GM19351 (cell line): Measurements from ENCODE around the gene GPR83.
"Not testable (repeated sequence)": the region's sequence is repeated elsewhere in the genome, so short reads cannot be mapped to it uniquely, and the experiment has no call there.

Experiments
- ATAC-seq: cut with Tn5 transposase; IDR thresholded peaks from one replicate; pipeline ENCODE4 v1.9.1; 2021; ENCODE audit warnings: mild to moderate bottlenecking, moderate library complexity; ENCODE audit not compliant: unreplicated experiment

Gene GPR83

DNA sequence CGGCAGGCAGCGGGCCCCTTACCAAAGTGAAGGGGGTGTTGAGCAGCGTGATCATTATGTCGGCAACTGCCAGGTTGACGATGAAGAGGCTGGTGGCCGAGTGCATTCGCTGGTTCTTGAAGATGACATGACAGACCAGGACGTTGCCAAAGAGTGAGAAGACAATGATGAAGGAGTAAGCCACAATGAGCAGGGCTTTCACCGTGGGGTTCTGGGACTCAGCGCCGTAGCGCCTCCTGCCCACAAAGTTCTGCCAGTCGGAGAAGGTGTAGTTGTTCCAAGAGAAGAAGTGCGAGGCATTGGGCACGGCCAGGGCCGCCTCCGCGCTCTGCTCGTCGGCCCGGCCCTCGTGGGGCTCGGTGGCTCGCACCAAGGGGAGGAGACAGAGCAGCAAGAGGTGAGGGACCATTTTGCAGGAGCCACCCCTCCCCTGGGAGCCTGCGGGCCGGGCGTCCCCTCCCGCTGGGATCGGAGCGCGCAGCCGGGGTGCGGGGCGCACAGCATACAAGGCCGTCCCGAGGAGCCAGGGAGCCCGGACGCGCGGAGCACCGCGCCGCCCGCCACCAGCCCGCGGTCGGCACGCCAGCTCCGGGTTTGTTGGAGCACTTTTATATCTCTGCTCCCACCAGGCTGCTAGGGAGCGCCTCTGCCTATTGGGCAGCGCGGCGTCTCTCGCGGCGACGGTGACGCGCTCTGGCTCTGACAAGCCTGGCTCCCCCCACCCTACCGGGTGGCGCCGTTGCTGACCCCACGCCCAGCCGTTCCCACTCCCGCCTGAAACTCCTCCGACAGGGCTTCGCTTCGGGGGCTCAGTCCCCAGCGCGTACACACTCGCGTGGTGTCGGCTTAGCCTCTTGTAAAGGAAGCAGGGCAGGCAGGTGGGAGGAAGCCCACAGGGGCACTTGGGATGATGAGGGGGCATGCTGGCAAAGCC lies at the start of gene GPR83:
Gene GPR83, minus strand, starts transcription at position 581 of the 934 bp plus-strand sequence. Its CDS starts 172 bp downstream, at position 409.
- ATAC-seq: no peak

DNA sequence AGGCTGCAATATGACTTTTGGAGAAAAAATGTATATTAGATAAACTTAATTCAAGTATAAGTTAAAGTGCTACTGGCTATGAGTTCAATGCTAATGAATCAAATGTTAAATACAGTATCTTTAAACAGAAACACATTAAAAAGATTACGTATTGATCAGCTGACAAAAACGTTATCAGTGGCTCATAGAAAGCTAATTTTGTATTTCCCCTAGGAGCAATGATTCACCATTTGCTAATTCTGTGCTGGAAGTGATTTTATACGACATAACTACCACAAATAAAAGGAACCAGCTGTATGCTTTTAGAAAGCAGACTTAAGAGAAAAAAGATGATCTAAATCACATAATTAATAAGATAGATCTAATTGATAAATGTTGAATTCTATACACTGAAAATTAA lies 48.8 kb upstream of the GPR83 start:
- ATAC-seq: no peak

DNA sequence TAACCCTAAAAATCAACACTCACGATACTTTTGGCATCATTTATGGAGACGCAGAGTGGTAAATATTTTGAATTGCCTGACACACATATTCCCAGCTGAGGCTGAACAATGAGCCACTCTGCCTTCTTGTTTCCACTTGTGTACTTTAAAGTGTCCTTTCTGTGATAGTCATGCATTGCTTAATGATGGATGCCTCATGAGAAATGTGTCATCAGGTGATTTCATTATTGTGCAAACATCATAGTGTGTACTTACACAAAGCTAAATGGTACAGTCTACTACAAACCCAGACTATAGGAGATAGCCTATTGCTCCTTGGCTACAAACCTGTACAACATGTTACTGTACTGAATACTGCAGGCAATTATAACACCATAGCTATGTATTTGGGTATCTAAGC lies 48.2 kb upstream of the GPR83 start:
- no peak for ATAC-seq

DNA sequence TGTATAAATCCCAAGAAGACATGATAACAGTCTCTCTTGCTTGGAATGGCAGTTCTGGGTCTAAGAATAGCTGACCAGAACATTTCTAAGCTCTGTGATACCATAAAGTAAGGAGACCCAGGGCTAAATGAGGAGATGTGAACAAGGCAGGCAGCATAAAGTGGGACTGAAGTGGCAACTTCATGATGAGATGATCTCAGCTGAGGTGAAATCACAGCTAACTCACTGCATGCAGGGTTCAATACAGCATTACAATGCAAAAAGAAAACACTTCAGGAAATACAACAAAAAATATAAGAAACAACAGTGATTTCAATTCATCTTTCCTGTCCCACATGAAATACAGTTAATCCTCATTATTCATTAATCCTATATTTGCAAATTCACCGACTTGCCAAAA lies 47.8 kb upstream of the GPR83 start:
- ATAC-seq: no peak

DNA sequence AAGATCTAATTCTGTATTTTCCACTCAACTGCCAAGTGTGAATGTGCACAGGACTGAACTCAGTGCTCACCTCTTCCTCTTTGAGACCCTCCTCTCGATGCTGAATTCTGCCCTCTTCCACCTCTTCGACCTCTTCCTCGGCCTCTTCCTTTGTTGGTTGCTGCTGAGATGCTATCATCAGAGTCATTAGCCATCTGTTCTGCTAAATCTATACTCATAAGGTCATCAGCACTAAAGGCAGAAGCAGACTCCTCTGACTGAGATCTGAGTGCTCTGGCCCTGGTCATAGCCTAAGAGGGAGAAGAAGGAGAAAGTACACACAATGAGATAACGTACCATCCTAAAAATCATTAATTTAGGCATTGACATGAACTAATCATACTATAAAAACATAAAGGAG lies 45.9 kb upstream of the GPR83 start:
- ATAC-seq: no peak

DNA sequence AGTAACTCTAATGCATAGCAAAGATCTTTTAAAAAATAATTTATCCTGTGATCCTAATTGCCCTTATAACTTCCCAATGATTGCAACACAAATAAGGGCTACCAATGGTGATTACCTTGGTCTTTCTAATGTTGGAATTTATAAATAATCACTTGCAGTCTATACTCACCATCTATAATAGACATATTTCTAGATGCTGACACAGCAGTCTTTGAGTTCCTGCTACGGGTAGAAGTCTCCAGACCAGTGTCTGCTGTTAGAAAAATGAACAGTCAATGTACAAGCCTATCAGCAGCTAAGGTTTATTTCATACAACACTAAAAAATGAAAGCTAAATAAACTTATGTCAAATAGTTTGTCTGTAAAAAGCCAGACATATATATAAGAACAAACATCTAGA lies 44.4 kb upstream of the GPR83 start:
- no peak for ATAC-seq

DNA sequence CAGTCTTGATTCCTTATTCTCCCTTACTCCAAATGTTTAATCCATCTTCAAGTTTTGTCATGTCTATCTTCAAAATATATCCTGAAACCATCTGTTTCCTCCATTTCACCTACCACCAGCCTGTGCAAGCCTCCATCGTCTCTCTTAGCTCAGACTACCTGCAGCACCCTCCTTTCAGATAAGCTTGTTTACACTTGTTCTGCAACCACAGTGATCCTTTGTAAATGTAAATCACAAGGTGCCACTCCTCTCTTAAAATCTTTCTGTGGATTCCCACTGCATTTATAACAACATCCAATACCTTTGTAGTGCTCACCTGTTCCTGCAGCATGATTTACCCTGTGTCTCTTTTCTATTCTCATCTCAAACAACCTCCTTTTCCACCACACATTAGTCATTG lies 31.8 kb upstream of the GPR83 start:
- no peak for ATAC-seq

DNA sequence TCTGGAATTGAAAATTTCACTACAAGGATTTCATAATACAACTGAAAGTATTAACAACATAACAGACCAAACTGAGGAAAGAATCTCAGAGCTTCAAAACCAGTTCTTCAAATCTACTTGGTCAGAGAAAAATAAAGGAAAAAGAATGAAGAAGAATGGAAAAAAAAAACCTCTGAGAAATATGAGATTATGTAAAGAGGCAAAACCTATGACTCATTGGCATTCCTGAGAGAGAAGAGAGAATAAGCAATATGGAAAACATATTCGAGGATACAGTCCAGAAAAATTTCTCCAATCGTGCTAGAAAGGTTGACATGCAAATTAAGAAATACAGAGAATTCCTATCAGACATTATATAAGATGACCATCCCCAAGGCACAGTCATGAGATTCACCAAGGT lies 23.4 kb upstream of the GPR83 start:
- no peak for ATAC-seq

DNA sequence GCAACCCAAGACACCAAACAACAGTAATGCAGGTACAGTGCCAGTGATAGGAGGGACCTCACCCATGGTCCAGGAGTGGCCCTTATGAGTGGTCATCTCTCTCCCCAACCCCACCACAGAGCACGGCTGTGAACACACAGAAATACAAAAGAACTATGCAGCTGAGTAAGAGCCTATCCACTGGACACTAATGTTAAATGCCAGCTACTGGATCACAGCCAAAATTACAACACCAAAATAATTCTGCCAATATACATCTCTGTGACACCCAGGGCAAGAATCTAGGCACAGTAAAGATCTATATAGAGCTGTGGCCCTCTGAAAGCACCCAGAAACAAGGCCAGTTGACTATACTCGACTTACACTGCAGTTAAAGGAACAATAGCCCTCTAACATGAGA lies 22.8 kb upstream of the GPR83 start:
- no peak for ATAC-seq

DNA sequence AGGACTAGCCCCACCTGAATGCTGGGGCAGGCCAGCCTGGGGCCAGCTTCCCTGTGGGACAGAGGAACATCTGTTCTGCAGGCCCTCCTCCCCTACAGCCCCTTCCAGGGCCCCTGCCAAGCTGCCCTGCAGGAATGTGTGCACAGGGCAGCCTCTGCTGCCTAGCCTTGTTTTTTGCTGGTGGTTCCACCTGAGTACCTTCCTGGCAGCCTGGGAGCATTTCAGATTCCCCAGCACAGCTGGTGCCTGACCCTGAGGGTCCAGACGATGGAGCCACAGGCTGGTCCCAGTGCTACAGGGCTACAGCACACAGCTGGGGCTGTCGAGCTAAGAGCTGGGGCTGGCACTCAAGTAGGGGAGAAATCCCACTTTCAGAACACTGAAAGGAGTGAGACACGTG lies 22.3 kb upstream of the GPR83 start:
- ATAC-seq: no peak

DNA sequence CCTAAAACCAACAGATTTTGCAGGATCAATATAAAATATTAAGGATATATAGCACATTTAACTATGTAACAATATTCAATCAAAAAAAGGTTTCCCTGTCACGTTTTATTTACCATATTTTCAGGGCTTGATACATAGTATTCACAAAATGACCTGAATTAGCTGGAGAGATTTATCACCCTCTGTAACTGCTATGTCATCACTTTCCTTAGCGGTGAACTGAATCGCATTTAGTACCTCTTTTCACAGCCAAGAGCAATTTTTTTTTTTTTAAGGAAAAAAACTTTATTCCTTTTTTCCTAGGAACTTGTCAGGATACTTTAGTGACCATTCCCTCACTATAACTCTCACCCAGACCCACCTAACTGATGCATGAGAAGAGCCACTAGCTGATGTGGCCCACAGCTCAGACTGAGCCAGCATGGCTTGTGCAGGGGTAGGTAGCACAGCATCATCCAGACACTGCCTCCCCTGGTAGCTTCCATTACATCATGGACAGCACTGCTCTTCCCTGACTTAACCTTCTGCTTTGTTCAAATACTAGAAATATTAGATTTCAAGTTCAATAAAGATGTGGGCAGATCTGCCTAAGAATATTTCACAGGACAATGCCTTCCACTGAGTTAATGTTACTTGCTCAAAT lies 17.0 kb upstream of the GPR83 start:
- ATAC-seq: no peak

DNA sequence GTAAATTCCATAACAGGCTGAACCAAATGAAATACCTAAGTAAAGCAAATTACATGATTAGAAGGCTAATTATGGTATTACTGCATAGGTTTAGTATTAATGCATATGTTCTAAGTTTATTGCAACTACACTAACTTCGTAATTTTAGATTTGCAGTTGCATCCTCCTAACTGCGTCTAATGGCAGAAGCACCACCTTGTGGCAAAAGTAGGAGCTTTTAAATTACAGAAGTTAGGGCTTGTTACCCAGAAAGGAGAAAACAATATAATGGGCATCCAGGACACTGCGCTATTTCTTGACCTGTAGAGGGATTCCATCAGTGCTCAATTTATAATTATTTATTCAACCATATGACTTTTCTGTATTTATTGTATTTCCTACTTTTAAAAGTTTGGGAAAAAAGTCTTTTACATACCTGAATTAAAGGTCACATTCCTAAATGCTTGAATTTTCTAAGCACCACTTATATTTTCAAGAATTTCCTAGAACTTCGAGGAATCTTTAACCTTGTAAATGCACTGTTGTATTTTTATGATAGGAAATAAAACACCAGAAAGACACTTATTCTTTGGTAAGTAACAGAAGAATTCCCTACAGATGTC lies 16.3 kb upstream of the GPR83 start:
- no peak for ATAC-seq

DNA sequence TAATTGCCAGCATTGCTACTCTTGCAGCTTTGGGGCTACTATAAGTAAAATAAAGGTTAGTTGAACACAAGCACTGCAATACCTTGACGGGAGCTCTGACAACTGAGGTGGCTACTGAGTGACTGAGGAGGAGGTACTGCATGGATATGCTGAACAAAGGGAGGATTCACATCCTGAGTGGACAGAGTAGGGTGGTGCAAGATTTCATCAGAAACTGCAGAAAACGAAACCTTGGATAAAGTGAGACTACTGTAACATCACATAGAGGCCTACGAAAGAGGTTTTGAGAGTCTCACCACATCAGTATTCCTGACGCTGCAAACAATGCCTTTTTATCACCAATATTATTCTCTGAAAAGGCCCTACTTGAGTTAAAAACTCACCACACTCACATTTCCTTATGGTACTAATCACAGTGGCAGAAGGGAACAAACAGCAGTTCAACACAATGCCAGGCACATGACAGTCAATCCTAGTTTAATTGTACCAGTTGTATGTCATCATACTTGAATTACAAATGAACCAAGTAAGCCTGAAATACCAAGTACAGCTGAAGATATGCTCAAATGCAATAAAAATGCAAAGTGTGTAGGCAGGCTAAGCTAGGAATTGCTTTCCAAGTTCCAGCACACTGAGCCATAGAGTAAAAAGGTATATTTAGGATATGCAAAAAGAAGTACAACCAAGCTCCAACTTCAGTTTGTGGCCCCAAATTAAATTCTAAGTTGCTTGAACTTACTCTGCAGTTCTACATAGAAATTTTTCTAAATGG lies 4.0 kb upstream of the GPR83 start:
- no peak for ATAC-seq

DNA sequence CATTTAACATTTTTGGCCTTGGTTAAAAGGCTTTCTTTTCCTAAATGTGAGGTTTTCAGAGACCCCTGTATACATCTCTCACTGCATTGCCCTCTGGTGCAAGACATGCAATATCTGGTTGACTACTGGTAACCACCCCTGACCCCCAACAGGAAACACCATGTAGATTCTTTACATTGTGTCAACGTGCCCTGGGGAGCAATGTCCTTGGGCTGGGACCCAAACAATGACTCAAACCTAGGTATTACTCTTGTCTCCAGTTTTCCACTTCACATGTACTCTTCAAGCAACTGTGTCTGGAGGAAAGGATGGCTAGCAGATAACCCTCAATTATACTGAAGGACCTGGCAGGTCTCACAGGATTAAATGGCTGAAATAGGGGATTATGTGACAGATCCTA lies 1.1 kb upstream of the GPR83 start:
- ATAC-seq: no peak

DNA sequence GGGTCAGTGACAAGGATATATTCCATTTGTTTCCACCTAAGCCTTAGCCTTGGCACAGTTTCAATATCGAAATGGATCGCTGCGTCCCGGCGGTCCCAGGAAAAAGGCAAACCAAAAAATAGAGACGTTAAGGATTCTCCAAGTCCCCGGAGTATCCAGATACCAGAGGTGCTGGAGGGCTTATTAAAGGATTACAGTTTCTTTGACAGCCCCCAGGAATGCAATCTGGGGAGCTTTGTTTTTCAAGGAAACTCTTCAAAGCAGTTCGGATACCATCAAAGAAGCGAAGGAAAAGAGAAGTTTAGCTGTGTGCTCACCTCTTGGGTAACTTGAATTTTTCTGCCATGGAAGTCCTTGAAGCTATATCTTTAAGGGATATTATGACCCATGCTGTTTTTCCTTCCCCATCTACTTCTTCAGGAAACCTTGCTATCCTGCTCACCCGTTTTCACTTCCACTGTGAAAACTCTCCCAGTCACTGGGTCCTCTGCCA lies 600 bp upstream of the GPR83 start:
- no peak for ATAC-seq

DNA sequence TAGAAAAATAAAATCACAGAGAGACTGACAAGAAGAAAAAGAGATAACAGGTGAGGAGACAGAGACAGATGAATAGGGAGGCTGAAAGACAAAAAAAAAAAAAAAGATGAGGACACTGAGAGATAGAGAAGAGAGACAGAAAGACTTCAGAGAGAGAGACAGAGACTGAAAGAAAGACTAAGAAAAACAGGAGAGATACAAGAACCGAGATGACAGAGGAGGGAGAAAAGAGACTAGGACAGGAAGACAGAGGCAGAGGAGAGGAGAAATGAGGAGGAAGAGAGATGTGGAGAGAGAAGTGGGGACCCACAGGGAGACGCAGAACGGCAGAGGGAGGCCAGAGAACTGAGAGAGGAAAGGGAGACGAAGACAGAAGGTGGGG lies 771 bp downstream of the GPR83 start:
- no peak for ATAC-seq

DNA sequence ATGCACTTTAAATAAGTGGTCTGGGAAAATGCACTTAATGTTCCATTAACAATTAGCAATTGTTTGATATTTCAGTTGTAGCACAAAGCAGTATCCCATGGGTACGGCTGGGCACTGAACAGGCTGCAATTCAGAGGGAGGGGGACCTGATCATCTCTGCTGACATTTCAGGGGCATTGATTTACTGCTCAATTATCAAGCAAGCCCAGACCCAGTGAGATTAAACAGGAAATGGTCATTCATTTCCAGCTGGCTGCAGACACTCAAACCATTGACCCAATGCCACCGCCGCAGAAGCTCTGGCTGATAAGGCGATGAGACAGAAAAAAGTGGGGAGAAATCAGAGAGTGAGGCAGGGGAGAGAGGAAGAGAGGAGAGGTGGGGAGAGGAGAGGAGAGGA lies 1.2 kb downstream of the GPR83 start:
- ATAC-seq: no peak

DNA sequence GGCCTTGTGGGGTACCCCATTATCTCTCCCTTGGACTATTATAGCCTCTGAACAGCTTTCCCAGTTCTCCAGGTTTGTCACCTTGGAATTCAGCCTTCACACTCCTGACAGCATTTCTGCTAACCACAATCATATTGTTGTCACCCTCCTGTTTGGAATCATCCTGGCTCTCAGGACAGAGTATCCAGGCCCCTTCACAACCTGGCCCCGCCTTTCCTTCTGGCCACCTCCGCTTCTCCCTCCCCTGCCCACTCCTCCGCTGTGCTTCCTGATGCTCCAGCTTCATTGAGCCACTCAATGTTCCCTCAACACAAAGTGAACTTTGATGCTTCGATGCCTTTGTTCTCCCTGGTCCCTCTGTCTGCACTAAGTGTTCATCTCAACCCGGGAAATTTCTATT lies 3.1 kb downstream of the GPR83 start:
- no peak for ATAC-seq

DNA sequence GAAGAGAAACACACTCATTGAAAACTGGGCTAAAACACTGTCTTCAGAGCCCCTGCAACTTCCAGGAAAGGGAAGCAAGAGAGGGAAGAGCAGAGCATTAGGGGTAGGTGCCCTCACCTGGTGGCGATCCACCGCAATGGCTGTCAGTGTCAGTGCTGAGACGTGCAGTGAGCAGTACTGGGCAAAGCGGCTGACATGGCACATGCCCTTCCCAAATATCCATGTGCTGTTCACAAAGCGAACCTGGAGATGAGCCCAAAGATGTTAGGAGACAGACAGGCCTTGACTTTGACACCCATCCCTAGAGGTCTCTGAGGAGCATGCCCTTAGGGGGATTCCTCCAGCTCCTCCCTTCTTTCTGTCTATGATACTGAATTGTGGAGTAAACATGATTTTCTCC lies 4.9 kb downstream of the GPR83 start:
- no peak for ATAC-seq

DNA sequence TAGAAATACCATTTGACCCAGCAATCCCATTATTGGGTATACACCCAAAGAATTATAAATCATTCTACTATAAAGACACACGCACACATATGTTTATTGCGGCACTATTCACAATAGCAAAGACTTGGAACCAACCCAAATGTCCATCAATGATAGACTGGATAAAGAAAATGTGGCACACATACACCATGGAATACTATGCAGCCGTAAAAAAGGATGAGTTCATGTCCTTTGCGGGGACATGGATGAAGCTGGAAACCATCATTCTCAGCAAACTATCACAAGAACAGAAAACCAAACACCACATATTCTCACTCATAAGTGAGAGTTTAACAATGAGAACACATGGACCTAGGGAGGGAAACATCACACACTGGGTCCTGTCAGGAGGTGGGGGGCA lies 9.3 kb downstream of the GPR83 start:
- ATAC-seq: not testable (repeated sequence)

DNA sequence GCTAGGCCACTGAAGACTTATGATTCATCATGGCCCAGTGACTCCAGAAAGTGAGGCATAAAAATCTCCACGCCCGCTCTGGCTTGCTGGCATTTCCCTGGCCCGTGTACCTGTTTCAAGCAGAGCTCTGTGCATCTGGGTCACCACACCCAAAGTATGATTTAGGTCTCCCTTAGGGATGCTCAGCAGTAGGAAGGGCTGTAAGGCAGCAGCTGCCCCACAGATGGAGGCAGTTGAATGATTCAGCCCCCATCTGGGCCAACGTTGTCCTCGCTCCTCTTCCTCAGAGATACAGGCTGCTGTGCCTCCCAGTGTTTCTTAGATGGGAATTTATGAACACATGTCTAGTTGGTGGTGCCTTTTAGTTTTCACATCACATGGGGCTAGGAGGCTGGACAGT lies 21.6 kb downstream of the GPR83 start:
- no peak for ATAC-seq
